GM23248 (cell line): ENCODE data around the gene PNLIPRP1. TPM values are rescaled to one million over a fixed set of nuclear protein-coding genes. Genes with fewer than 3 reads are reported as not detected.

Source experiments
- DNase-seq: peaks from one replicate; pipeline ENCODE4 v3.0.0-alpha.2; 2015
- H2AFZ ChIP-seq: fragments of 200-600 bp; sonication (generic); 2 replicates; pipeline ENCODE4 v1.6.1; 2016; ENCODE audit warnings: antibody characterized with exemption
- H3F3A ChIP-seq: fragments of 200-600 bp; sonication (generic); 2 replicates; pipeline ENCODE4 v1.6.1; 2016; ENCODE audit warnings: mild to moderate bottlenecking, antibody characterized with exemption, mixed run types; ENCODE audit not compliant: insufficient read depth
- H3K27ac ChIP-seq: fragments of 200-600 bp; sonication (generic); 2 replicates; pipeline ENCODE4 v1.5.1; 2016; ENCODE audit warnings: mild to moderate bottlenecking
- H3K27me3 ChIP-seq: fragments of 200-600 bp; sonication (generic); replicated peaks from 2 replicates; pipeline ENCODE4 v1.6.1; 2016; ENCODE audit warnings: mild to moderate bottlenecking; ENCODE audit not compliant: insufficient read depth
- H3K36me3 ChIP-seq: fragments of 200-600 bp; sonication (generic); 2 replicates; pipeline ENCODE4 v1.6.1; 2016; ENCODE audit warnings: low read depth, mild to moderate bottlenecking
- H3K4me1 ChIP-seq: fragments of 200-600 bp; sonication (generic); 2 replicates; pipeline ENCODE4 v1.6.1; 2016; ENCODE audit warnings: mild to moderate bottlenecking; ENCODE audit not compliant: insufficient read depth
- H3K4me2 ChIP-seq: fragments of 200-600 bp; sonication (generic); one replicate; pipeline ENCODE4 v1.6.1; 2016; ENCODE audit warnings: mild to moderate bottlenecking; ENCODE audit not compliant: unreplicated experiment
- H3K4me3 ChIP-seq: fragments of 200-600 bp; sonication (generic); 2 replicates; pipeline ENCODE4 v1.5.1; 2016; ENCODE audit warnings: mild to moderate bottlenecking
- H3K79me2 ChIP-seq: fragments of 200-600 bp; sonication (generic); 2 replicates; pipeline ENCODE4 v1.6.1; 2016; ENCODE audit warnings: mild to moderate bottlenecking; ENCODE audit not compliant: insufficient read depth
- H3K9ac ChIP-seq: fragments of 200-600 bp; sonication (generic); 2 replicates; pipeline ENCODE4 v1.6.1; 2016; ENCODE audit warnings: mild to moderate bottlenecking
- H3K9me2 ChIP-seq: fragments of 200-600 bp; sonication (generic); 2 replicates; pipeline ENCODE4 v1.6.1; 2016; ENCODE audit warnings: mixed run types, mild to moderate bottlenecking, moderate library complexity; ENCODE audit not compliant: insufficient read depth
- H3K9me3 ChIP-seq: fragments of 200-600 bp; sonication (generic); one replicate; pipeline ENCODE4 v1.6.1; 2017; ENCODE audit warnings: low read depth
- H4K20me1 ChIP-seq: fragments of 200-600 bp; sonication (generic); 2 replicates; pipeline ENCODE4 v1.6.0; 2016; ENCODE audit not compliant: insufficient read depth
- EZH2 ChIP-seq: fragments of 200-600 bp; sonication (generic); IDR thresholded peaks from 2 replicates; pipeline ENCODE4 v1.6.1; 2018; ENCODE audit warnings: antibody characterized with exemption, mild to moderate bottlenecking; ENCODE audit not compliant: insufficient read depth, poor library complexity, severe bottlenecking
- EZH2phosphoT487 ChIP-seq: fragments of 200-600 bp; sonication (generic); IDR thresholded peaks from 2 replicates; pipeline ENCODE4 v1.6.1; 2018; ENCODE audit warnings: antibody characterized with exemption, moderate library complexity, mild to moderate bottlenecking, low read depth; ENCODE audit not compliant: insufficient read depth
- WGBS, 2 experiments: methylation state at CpG; one replicate each; pipeline ENCODE4 v1.1.6; 2015 to 2017; ENCODE audit warnings: low lambda C conversion rate in 2 of 2, low coverage in 1 of 2; ENCODE audit errors: missing lambda C conversion rate in 2 of 2; 5-methylcytosine and 5-hydroxymethylcytosine counted together
- in situ Hi-C: fragments of 300-500 bp; cut with MboI; formaldehyde crosslinking; loops from 2 replicates; pipeline ENCODE4 v1.15.0; 2020
- polyA plus RNA-seq: library from polyadenylated mRNA; unstranded; fragments of >200 nt; fragmentation: Nextera tagmentation; extraction: Ambion mirVana; gene quantifications from 2 replicates; pipeline ENCODE4 v1.2.1, GENCODE V29; 2016
- total RNA-seq: library from RNA; depleted of rRNA; stranded (reverse); fragments of >200 nt; shearing (Covaris generic); gene quantifications from 2 replicates; pipeline ENCODE4 v1.2.3, GENCODE V29; 2014

PNLIPRP1 gene
- total and polyA plus RNA-seq, 2 experiments from 2014 or later: not detected

GRCh38 chr10:116596062-116596461, 5.3 kb downstream of the PNLIPRP1 start:
- Histone ChIP-seq H3K4me3 (no peak overlapping the region), H4K20me1 (no peaks in the 10 kb centered on the region), H3K9ac (no peak overlapping the region), H3K4me2 (no peak overlapping the region), H2AFZ (no peak overlapping the region), H3F3A (no peaks in the 10 kb centered on the region), H3K27me3 (no peaks in the 10 kb centered on the region; the same call in 1 of the 2 replicates), H3K9me2 (no peaks in the 10 kb centered on the region), H3K9me3 (no peaks in the 10 kb centered on the region), H3K79me2 (no peaks in the 10 kb centered on the region), H3K27ac (no peak overlapping the region), H3K4me1 (no peaks in the 10 kb centered on the region), H3K36me3 (no peaks in the 10 kb centered on the region)
- no peak for DNase-seq
- no peak for TF ChIP-seq EZH2
- TF ChIP-seq EZH2phosphoT487: no peak
- in situ Hi-C loops: no loop called here
- 3 to 15% methylated on average over 2 of the region's 2 CpGs for WGBS, 2 experiments

- no peak overlapping the region for H2AFZ ChIP-seq
- H3K36me3 ChIP-seq: no peaks in the 10 kb centered on the region
- no peaks in the 10 kb centered on the region for H4K20me1 ChIP-seq
- H3K27me3 ChIP-seq: no peaks in the 10 kb centered on the region; the same call in 1 of the 2 replicates
- in situ Hi-C loops: no loop called here
- no peaks in the 10 kb centered on the region for H3K9me3 ChIP-seq
- H3K27ac ChIP-seq: no peak overlapping the region
- H3K9me2 ChIP-seq: no peaks in the 10 kb centered on the region
- H3K4me1 ChIP-seq: no peaks in the 10 kb centered on the region
- H3K4me2 ChIP-seq: no peak overlapping the region
- no peak overlapping the region for H3K4me3 ChIP-seq
- TF ChIP-seq EZH2 (no peak), EZH2phosphoT487 (no peak)
- no peak overlapping the region for H3K9ac ChIP-seq
- H3K79me2 ChIP-seq: no peaks in the 10 kb centered on the region
- WGBS, 2 experiments: 34 to 40% methylated on average over 5 of the region's 5 CpGs
- no peaks in the 10 kb centered on the region for H3F3A ChIP-seq
- no peak for DNase-seq
Measured at GRCh38 chr10:116597543-116597942, 6.8 kb downstream of the PNLIPRP1 start.

GRCh38 chr10:116598329-116598728, 7.6 kb downstream of the PNLIPRP1 start:
- no peaks in the 10 kb centered on the region for H3K4me1 ChIP-seq
- H3K36me3 ChIP-seq: no peaks in the 10 kb centered on the region
- H3K79me2 ChIP-seq: no peaks in the 10 kb centered on the region
- no peaks in the 10 kb centered on the region; the same call in 1 of the 2 replicates for H3K27me3 ChIP-seq
- no peak overlapping the region for H3K4me2 ChIP-seq
- H2AFZ ChIP-seq: no peak overlapping the region
- DNase-seq: no peak
- H3K4me3 ChIP-seq: no peak overlapping the region
- H3K9me2 ChIP-seq: no peaks in the 10 kb centered on the region
- TF ChIP-seq EZH2phosphoT487 (no peak), EZH2 (no peak)
- H3K27ac ChIP-seq: no peak overlapping the region
- H3K9ac ChIP-seq: no peak overlapping the region
- H3K9me3 ChIP-seq: no peaks in the 10 kb centered on the region
- in situ Hi-C loops: no loop called here
- no peaks in the 10 kb centered on the region for H3F3A ChIP-seq
- H4K20me1 ChIP-seq: no peaks in the 10 kb centered on the region

GRCh38 chr10:116599991-116600390, 9.2 kb downstream of the PNLIPRP1 start:
- TF ChIP-seq EZH2phosphoT487 (no peak), EZH2 (no peak)
- Histone ChIP-seq H4K20me1 (no peaks in the 10 kb centered on the region), H3K36me3 (no peaks in the 10 kb centered on the region), H3K9ac (no peak overlapping the region), H3K4me1 (no peaks in the 10 kb centered on the region), H2AFZ (no peak overlapping the region), H3K79me2 (no peaks in the 10 kb centered on the region), H3K9me3 (no peaks in the 10 kb centered on the region), H3K9me2 (no peaks in the 10 kb centered on the region), H3F3A (no peaks in the 10 kb centered on the region), H3K27ac (no peak overlapping the region), H3K27me3 (no peaks in the 10 kb centered on the region), H3K4me3 (no peak overlapping the region), H3K4me2 (no peak overlapping the region)
- DNase-seq: no peak
- in situ Hi-C loops: no loop called here
- 11 to 14% methylated on average over 5 of the region's 5 CpGs for WGBS, 2 experiments
